HG02798 (cell line): Measurements from ENCODE around the gene BTN1A1.

Experiments used
- ATAC-seq: cut with Tn5 transposase; IDR thresholded peaks from one replicate; pipeline ENCODE4 v1.9.1; 2021; ENCODE audit warnings: mild to moderate bottlenecking; ENCODE audit not compliant: unreplicated experiment, poor library complexity

The BTN1A1 gene

GRCh38 chr6:26475823-26476729, 24.0 kb upstream of the BTN1A1 start:
- no peak for ATAC-seq

GRCh38 chr6:26476896-26477295, 23.2 kb upstream of the BTN1A1 start:
- ATAC-seq = no peak

GRCh38 chr6:26477426-26477825, 22.7 kb upstream of the BTN1A1 start:
- no peak for ATAC-seq

GRCh38 chr6:26478100-26478984, 21.8 kb upstream of the BTN1A1 start:
- no peak for ATAC-seq

GRCh38 chr6:26478985-26479278, 21.2 kb upstream of the BTN1A1 start:
- ATAC-seq = no peak

- no peak for ATAC-seq
Measured at GRCh38 chr6:26482338-26482737, 17.8 kb upstream of the BTN1A1 start.

GRCh38 chr6:26483727-26484126, 16.4 kb upstream of the BTN1A1 start:
- no peak for ATAC-seq

GRCh38 chr6:26484161-26484560, 15.9 kb upstream of the BTN1A1 start:
- ATAC-seq = no peak

GRCh38 chr6:26485112-26485780, 14.9 kb upstream of the BTN1A1 start:
- no peak for ATAC-seq

GRCh38 chr6:26486358-26486757, 13.7 kb upstream of the BTN1A1 start:
- ATAC-seq = no peak

- ATAC-seq = no peak
Measured at GRCh38 chr6:26487466-26487865, 12.6 kb upstream of the BTN1A1 start.

- ATAC-seq = no peak
Measured at GRCh38 chr6:26489996-26490964, 9.8 kb upstream of the BTN1A1 start.

- no peak for ATAC-seq
Measured at GRCh38 chr6:26491604-26492003, 8.5 kb upstream of the BTN1A1 start.

GRCh38 chr6:26493258-26493657, 6.8 kb upstream of the BTN1A1 start:
- peak; percentile 40 for ATAC-seq

GRCh38 chr6:26494117-26494516, 6.0 kb upstream of the BTN1A1 start:
- ATAC-seq = no peak

- ATAC-seq = no peak
Measured at GRCh38 chr6:26495281-26495680, 4.8 kb upstream of the BTN1A1 start.

- no peak for ATAC-seq
Measured at GRCh38 chr6:26497610-26498009, 2.5 kb upstream of the BTN1A1 start.

- no peak for ATAC-seq
Measured at GRCh38 chr6:26501482-26501986, 1.4 kb downstream of the BTN1A1 start.

GRCh38 chr6:26502165-26502564, 2.1 kb downstream of the BTN1A1 start:
- ATAC-seq = no peak

GRCh38 chr6:26502626-26503025, 2.5 kb downstream of the BTN1A1 start:
- ATAC-seq = no peak
